H9 (cell line): ENCODE measurements around the gene TCF15. TPM values are rescaled to one million over a fixed set of nuclear protein-coding genes. Genes with fewer than 3 reads are reported as not detected.

ENCODE experiments used
- DNase-seq: peaks from one replicate; pipeline ENCODE4 v3.0.0-alpha.2; 2017
- H2AFZ ChIP-seq: one replicate; pipeline ENCODE4 v1.6.1; 2013; ENCODE audit warnings: mild to moderate bottlenecking, low read length, control low read depth, moderate library complexity
- H2AK5ac ChIP-seq: 2 replicates; pipeline ENCODE4 v1.6.1; 2013; ENCODE audit warnings: low read length, control low read depth, mixed read lengths; ENCODE audit not compliant: insufficient read length
- H2BK120ac ChIP-seq: one replicate; pipeline ENCODE4 v1.6.1; 2013; ENCODE audit warnings: low read depth, mild to moderate bottlenecking, low read length, control low read depth, inconsistent platforms; ENCODE audit not compliant: poor library complexity, severe bottlenecking
- H2BK12ac ChIP-seq: 2 replicates; pipeline ENCODE4 v1.6.1; 2013; ENCODE audit warnings: low read length, control low read depth, mixed read lengths, low read depth; ENCODE audit not compliant: insufficient read length
- H2BK15ac ChIP-seq: 2 replicates; pipeline ENCODE4 v1.6.1; 2013; ENCODE audit warnings: low read depth, low read length, control low read depth
- H2BK20ac ChIP-seq: one replicate; pipeline ENCODE4 v1.6.1; 2013; ENCODE audit warnings: low read depth, mild to moderate bottlenecking, low read length, control low read depth, inconsistent platforms; ENCODE audit not compliant: poor library complexity, severe bottlenecking
- H2BK5ac ChIP-seq: 2 replicates; pipeline ENCODE4 v1.6.1; 2013; ENCODE audit warnings: low read length, control low read depth, mixed read lengths; ENCODE audit not compliant: insufficient read length
- H3K14ac ChIP-seq: 2 replicates; pipeline ENCODE4 v1.6.1; 2013; ENCODE audit warnings: low read length, control low read depth; ENCODE audit not compliant: insufficient read depth
- H3K18ac ChIP-seq: 2 replicates; pipeline ENCODE4 v1.6.1; 2013; ENCODE audit warnings: low read depth, mild to moderate bottlenecking, mixed read lengths, low read length, control low read depth; ENCODE audit not compliant: insufficient read length
- H3K23ac ChIP-seq: 2 replicates; pipeline ENCODE4 v1.6.1; 2013; ENCODE audit warnings: low read length, control low read depth, mixed read lengths, low read depth; ENCODE audit not compliant: insufficient read length
- H3K23me2 ChIP-seq: 2 replicates; pipeline ENCODE4 v1.6.1; 2013; ENCODE audit warnings: low read depth, mild to moderate bottlenecking, mixed read lengths, low read length, control low read depth; ENCODE audit not compliant: insufficient read length, poor library complexity, severe bottlenecking
- H3K27ac ChIP-seq: 2 replicates; pipeline ENCODE4 v1.5.1; 2013; ENCODE audit warnings: low read length, control low read depth, mixed read lengths, low read depth; ENCODE audit not compliant: insufficient read length
- H3K27me3 ChIP-seq: 2 replicates; pipeline ENCODE4 v1.6.1; 2013; ENCODE audit warnings: low read length, control low read depth, inconsistent platforms; ENCODE audit not compliant: insufficient read depth
- H3K4ac ChIP-seq: 2 replicates; pipeline ENCODE4 v1.6.1; 2013; ENCODE audit warnings: low read depth, mild to moderate bottlenecking, control low read depth, inconsistent platforms, low read length, moderate library complexity
- H3K4me1 ChIP-seq: 2 replicates; pipeline ENCODE4 v1.6.1; 2013; ENCODE audit warnings: low read length, control low read depth, inconsistent platforms; ENCODE audit not compliant: insufficient read depth
- H3K4me2 ChIP-seq: 2 replicates; pipeline ENCODE4 v1.6.1; 2013; ENCODE audit warnings: low read length, control low read depth, mixed read lengths; ENCODE audit not compliant: insufficient read length, insufficient read depth
- H3K56ac ChIP-seq: 2 replicates; pipeline ENCODE4 v1.6.1; 2013; ENCODE audit warnings: low read depth, mild to moderate bottlenecking, mixed read lengths, low read length, control low read depth; ENCODE audit not compliant: insufficient read length
- H3K79me1 ChIP-seq: 2 replicates; pipeline ENCODE4 v1.6.1; 2013; ENCODE audit warnings: low read depth, mild to moderate bottlenecking, moderate library complexity, low read length, control low read depth, inconsistent platforms; ENCODE audit not compliant: insufficient read depth, poor library complexity, severe bottlenecking
- H3K79me2 ChIP-seq: 2 replicates; pipeline ENCODE4 v1.6.1; 2013; ENCODE audit warnings: low read length, control low read depth, inconsistent platforms; ENCODE audit not compliant: insufficient read depth
- H3K9ac ChIP-seq: 2 replicates; pipeline ENCODE4 v1.6.1; 2013; ENCODE audit warnings: low read length, control low read depth, mixed read lengths; ENCODE audit not compliant: insufficient read length; ENCODE audit errors: extremely low read depth
- H3K9me3 ChIP-seq: one replicate; pipeline ENCODE4 v1.6.1; 2013; ENCODE audit warnings: low read depth, low read length, inconsistent platforms; ENCODE audit not compliant: control insufficient read depth
- H3T11ph ChIP-seq: one replicate; pipeline ENCODE4 v1.6.1; 2013; ENCODE audit warnings: mild to moderate bottlenecking, low read length, control low read depth, inconsistent platforms
- H4K20me1 ChIP-seq: one replicate; pipeline ENCODE4 v1.6.1; 2013; ENCODE audit not compliant: control insufficient read depth, insufficient read length, insufficient read depth
- H4K5ac ChIP-seq: 2 replicates; pipeline ENCODE4 v1.6.1; 2013; ENCODE audit warnings: low read depth, mild to moderate bottlenecking, mixed read lengths, low read length, control low read depth; ENCODE audit not compliant: insufficient read length
- H4K8ac ChIP-seq: replicated peaks from 2 replicates; pipeline ENCODE4 v1.6.1; 2013; ENCODE audit warnings: low read length, control low read depth, mixed read lengths, low read depth; ENCODE audit not compliant: insufficient read length
- H4K91ac ChIP-seq: 2 replicates; pipeline ENCODE4 v1.6.1; 2013; ENCODE audit warnings: low read depth, mild to moderate bottlenecking, moderate library complexity, mixed read lengths, low read length, control low read depth; ENCODE audit not compliant: insufficient read length
- H3K27ac Mint-ChIP-seq, 3 experiments: 2 replicates in 2 of 3; 3 replicates in 1 of 3; pipeline ENCODE4 v1.8.0; 2020 to 2021; ENCODE audit warnings: mixed read lengths in 3 of 3, mild to moderate bottlenecking in 1 of 3, moderate library complexity in 1 of 3
- H3K27me3 Mint-ChIP-seq: 2 replicates; pipeline ENCODE4 v1.8.0; 2021; ENCODE audit warnings: low read depth, mild to moderate bottlenecking, moderate library complexity, mixed read lengths
- H3K36me3 Mint-ChIP-seq, 3 experiments: 2 replicates in 2 of 3; 3 replicates in 1 of 3; pipeline ENCODE4 v1.8.0; 2020 to 2021; ENCODE audit warnings: low read depth in 3 of 3, mixed read lengths in 3 of 3; ENCODE audit not compliant: insufficient read depth in 1 of 3
- H3K4me1 Mint-ChIP-seq, 2 experiments: 2 replicates each; pipeline ENCODE4 v1.8.0; 2020; ENCODE audit warnings: mixed read lengths in 2 of 2
- H3K4me3 Mint-ChIP-seq, 2 experiments: 2 replicates in 1 of 2; 3 replicates in 1 of 2; pipeline ENCODE4 v1.8.0; 2020 to 2021; ENCODE audit warnings: mild to moderate bottlenecking in 2 of 2, mixed read lengths in 2 of 2, moderate library complexity in 1 of 2
- H3K9me3 Mint-ChIP-seq, 2 experiments: 2 replicates in 1 of 2; 3 replicates in 1 of 2; pipeline ENCODE4 v1.8.0; 2020; ENCODE audit warnings: mild to moderate bottlenecking in 2 of 2, mixed read lengths in 2 of 2, moderate library complexity in 1 of 2
- CTCF ChIP-seq: fragments of 200-600 bp; sonication (generic); conservative IDR thresholded peaks from 3 replicates; pipeline ENCODE4 v1.8.0; 2021; ENCODE audit warnings: antibody characterized with exemption, mild to moderate bottlenecking
- WGBS: extraction: QIAGEN DNeasy Blood & Tissue Kit; methylation state at CpG from one replicate; pipeline ENCODE4 v1.1.7; 2013; ENCODE audit warnings: missing lambda C conversion rate, low lambda C conversion rate, mixed read lengths; ENCODE audit not compliant: insufficient read length; ENCODE audit errors: extremely low coverage; 5-methylcytosine and 5-hydroxymethylcytosine counted together
- total RNA-seq: library from RNA; stranded (reverse); gene quantifications from 2 replicates; pipeline ENCODE4 v1.2.1, GENCODE V29; 2021

The TCF15 gene
- total RNA-seq, 1 experiment from 2014 or later, result 2.0 TPM

GRCh38 chr20:621125-621756, 11.1 kb upstream of the TCF15 start:
- no peaks in the 10 kb centered on the region for H3K79me2 ChIP-seq
- H3K23me2 ChIP-seq, result no peaks in the 10 kb centered on the region
- H4K8ac ChIP-seq, result no peak overlapping the region
- no peak overlapping the region for H2AFZ ChIP-seq
- no CpG with 5 or more reads among the region's 5 CpGs for WGBS
- peaks cover 13 to 22% of the 10 kb centered on the region in 2 experiments for H3K4me1 Mint-ChIP-seq
- no peak overlapping the region for H3T11ph ChIP-seq
- H3K9me3 Mint-ChIP-seq, result peaks cover 6 to 7% of the 10 kb centered on the region in 2 experiments
- no peak overlapping the region for H2BK15ac ChIP-seq
- H4K20me1 ChIP-seq, result no peaks in the 10 kb centered on the region
- no peak for DNase-seq
- peak overlapping the region; percentile 47 for H3K56ac ChIP-seq
- H4K5ac ChIP-seq, result no peak overlapping the region
- no peak overlapping the region for H3K23ac ChIP-seq
- H3K36me3 Mint-ChIP-seq, result peaks cover 0 to 5% (median 0%) of the 10 kb centered on the region in 3 experiments; a peak in 2 of 7 replicates
- H3K18ac ChIP-seq, result no peak overlapping the region
- no peak overlapping the region for H3K4ac ChIP-seq
- no peaks in the 10 kb centered on the region for H3K27me3 ChIP-seq
- no peak overlapping the region for H3K27ac Mint-ChIP-seq
- no peak for TF ChIP-seq CTCF
- no peak overlapping the region for H2AK5ac ChIP-seq
- H3K4me3 Mint-ChIP-seq, result no peak overlapping the region
- H3K79me1 ChIP-seq, result no peaks in the 10 kb centered on the region
- H2BK120ac ChIP-seq, result no peak overlapping the region
- H3K27ac ChIP-seq, result no peak overlapping the region
- no peak overlapping the region; the same call in 1 of the 2 replicates for H3K14ac ChIP-seq
- no peak overlapping the region for H2BK12ac ChIP-seq
- H3K27me3 Mint-ChIP-seq, result peaks cover 14% of the 10 kb centered on the region
- no peak overlapping the region for H2BK20ac ChIP-seq
- no peak overlapping the region for H2BK5ac ChIP-seq
- peaks cover 4% of the 10 kb centered on the region for H3K9me3 ChIP-seq
- no peak overlapping the region for H3K4me2 ChIP-seq
- no peak overlapping the region for H3K9ac ChIP-seq
- H4K91ac ChIP-seq, result no peak overlapping the region
- 0 out of 2 replicates have a peak, but pooled peaks cover 5% of the 10 kb centered on the region for H3K4me1 ChIP-seq
